ENCODE results near the gene RYR2. TPM values are rescaled to one million over a fixed set of nuclear protein-coding genes. Genes with fewer than 3 reads are reported as not detected.

RYR2 gene
- total RNA-seq, 2 experiments from 2014 or later = not detected

DNA sequence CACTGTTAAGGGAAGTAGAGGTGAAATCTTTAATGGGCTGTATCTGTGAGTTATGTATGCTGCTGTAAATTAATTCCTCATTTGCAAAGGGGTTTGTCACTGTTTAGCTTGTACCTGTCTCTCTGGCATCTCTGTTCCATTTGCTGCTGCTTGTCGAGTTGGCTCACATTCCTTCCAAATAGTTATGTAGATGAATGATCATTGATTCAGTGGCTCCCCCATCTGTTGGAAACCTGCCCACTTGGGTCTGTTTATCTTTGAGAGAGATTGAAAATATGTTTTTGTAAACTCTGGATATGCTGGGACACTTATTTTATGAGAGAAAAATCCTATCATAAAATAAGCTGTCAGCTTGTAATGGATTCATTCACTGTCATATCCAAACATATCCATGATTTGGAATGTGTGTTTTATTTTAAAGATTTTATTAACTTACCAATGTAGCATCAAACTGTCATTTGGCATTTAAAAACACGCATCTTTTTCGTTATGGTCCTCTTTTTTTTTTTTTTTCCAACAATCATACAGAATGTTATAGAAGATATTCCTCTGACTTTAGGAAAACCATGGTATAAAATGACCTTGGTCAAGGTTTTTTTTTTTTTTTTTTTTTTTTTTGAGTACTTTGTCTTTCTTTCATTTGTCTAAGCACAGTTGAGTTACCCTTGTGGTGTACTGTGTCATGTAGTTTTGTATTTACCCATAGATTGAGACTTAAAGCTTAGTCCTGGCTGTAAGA lies 3.5 kb downstream of the RYR2 start:
- no peak for TF ChIP-seq EZH2phosphoT487 (IDR thresholded peaks at IDR 0.05; ENCODE audit: borderline replicate concordance, low read depth, low read length)
- TF ChIP-seq, protein P1, sequence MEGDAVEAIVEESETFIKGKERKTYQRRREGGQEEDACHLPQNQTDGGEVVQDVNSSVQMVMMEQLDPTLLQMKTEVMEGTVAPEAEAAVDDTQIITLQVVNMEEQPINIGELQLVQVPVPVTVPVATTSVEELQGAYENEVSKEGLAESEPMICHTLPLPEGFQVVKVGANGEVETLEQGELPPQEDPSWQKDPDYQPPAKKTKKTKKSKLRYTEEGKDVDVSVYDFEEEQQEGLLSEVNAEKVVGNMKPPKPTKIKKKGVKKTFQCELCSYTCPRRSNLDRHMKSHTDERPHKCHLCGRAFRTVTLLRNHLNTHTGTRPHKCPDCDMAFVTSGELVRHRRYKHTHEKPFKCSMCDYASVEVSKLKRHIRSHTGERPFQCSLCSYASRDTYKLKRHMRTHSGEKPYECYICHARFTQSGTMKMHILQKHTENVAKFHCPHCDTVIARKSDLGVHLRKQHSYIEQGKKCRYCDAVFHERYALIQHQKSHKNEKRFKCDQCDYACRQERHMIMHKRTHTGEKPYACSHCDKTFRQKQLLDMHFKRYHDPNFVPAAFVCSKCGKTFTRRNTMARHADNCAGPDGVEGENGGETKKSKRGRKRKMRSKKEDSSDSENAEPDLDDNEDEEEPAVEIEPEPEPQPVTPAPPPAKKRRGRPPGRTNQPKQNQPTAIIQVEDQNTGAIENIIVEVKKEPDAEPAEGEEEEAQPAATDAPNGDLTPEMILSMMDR (conservative IDR thresholded peaks at IDR 0.05; ENCODE audit: low read length) = peak; percentile 24; the same call in 1 of the 2 replicates
- Histone ChIP-seq H3K9me3 (ENCODE audit: low read length) (no peaks in the 10 kb centered on the region), H2AFZ (ENCODE audit: low read length) (no peak overlapping the region), H3K79me2 (ENCODE audit: insufficient read depth, low read depth, low read length) (no peaks in the 10 kb centered on the region), H3K4me3 (ENCODE audit: low read depth, low read length, poor library complexity, severe bottlenecking) (no peak overlapping the region), H3K4me2 (ENCODE audit: low read length) (no peak overlapping the region), H3K9me2 (ENCODE audit: insufficient read depth, low read length) (no peaks in the 10 kb centered on the region), H4K20me1 (ENCODE audit: insufficient read depth, low read length) (no peaks in the 10 kb centered on the region), H3K4me1 (ENCODE audit: insufficient read depth, low read length, poor library complexity, severe bottlenecking) (no peaks in the 10 kb centered on the region), H3K27ac (ENCODE audit: low read depth, low read length, poor library complexity, severe bottlenecking) (no peak overlapping the region), H3K36me3 (ENCODE audit: insufficient read depth, low read length) (no peaks in the 10 kb centered on the region)
- BruUV-seq (replicated peaks) = no TSS peak
- CTCF ChIA-PET (ENCODE audit: unreplicated experiment) = no interaction called here
- POLR2A ChIA-PET = interaction anchor here (0.8 kb wide), 1 partner anchor 152 kb away, joined by 4 read pairs; no protein-coding TSS in a partner anchor
- no peak for DNase-seq (ENCODE audit: low spot score)
- intact Hi-C loops (cut with micrococcal nuclease; ENCODE audit: unreplicated experiment) = no loop called here

DNA sequence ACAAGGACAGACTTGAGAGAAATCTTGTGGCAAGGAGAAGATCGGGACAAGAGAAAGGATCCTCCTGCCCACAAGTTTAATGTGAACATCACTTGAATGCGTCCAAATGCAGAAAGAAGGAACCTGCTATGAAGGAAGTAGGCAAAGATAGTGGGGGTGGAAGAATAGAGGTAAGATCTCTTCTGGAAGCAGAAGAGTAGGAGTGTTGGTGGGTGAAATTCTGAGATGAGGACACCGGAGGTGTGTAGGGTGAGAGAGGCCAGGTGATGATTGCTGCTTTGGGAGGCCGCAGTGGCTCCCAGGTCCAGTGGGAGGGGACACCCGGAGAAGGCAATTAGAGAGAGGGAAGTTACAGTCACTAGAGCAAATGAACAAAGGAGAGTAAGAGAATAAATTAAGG lies 6.8 kb downstream of the RYR2 start:
- Histone ChIP-seq H3K9me3 (ENCODE audit: low read length) (no peaks in the 10 kb centered on the region), H3K4me3 (ENCODE audit: low read depth, low read length, poor library complexity, severe bottlenecking) (no peak overlapping the region), H3K9me2 (ENCODE audit: insufficient read depth, low read length) (no peaks in the 10 kb centered on the region), H2AFZ (ENCODE audit: low read length) (no peak overlapping the region), H3K27ac (ENCODE audit: low read depth, low read length, poor library complexity, severe bottlenecking) (no peak overlapping the region), H4K20me1 (ENCODE audit: insufficient read depth, low read length) (no peaks in the 10 kb centered on the region), H3K4me1 (ENCODE audit: insufficient read depth, low read length, poor library complexity, severe bottlenecking) (no peaks in the 10 kb centered on the region), H3K36me3 (ENCODE audit: insufficient read depth, low read length) (no peaks in the 10 kb centered on the region), H3K4me2 (ENCODE audit: low read length) (no peak overlapping the region), H3K79me2 (ENCODE audit: insufficient read depth, low read depth, low read length) (no peaks in the 10 kb centered on the region)
- intact Hi-C loops (cut with micrococcal nuclease; ENCODE audit: unreplicated experiment) = no loop called here
- TF ChIP-seq, protein P1 (conservative IDR thresholded peaks at IDR 0.05; ENCODE audit: low read length) = no peak
- no peak for TF ChIP-seq EZH2phosphoT487 (IDR thresholded peaks at IDR 0.05; ENCODE audit: borderline replicate concordance, low read depth, low read length)
- DNase-seq (ENCODE audit: low spot score) = no peak
- no TSS peak for BruUV-seq (replicated peaks)
- ChIA-PET POLR2A (no interaction called here), CTCF (ENCODE audit: unreplicated experiment) (no interaction called here)

DNA sequence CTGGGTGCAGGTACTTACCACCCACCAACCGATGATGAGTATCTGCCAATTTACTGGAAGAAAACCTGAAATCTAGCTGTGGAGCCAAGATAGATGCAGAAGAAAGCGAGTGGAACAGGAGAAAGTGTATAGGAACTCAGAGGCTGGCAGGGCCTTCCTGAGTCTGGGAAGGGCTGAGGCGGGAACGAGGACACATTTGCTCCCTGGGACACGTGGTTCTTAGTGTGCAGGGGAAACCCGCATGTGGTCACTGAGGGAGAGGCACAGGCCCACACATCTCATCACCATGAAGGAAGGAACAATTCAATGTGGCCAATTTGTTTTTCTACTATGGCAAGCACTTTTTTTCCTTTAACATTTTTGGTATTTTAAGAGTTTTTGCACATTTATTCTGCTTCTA lies 8.2 kb downstream of the RYR2 start:
- no peaks in the 10 kb centered on the region for H3K79me2 ChIP-seq (ENCODE audit: insufficient read depth, low read depth, low read length)
- BruUV-seq (replicated peaks) = no TSS peak
- H3K4me2 ChIP-seq (ENCODE audit: low read length) = no peak overlapping the region
- no peaks in the 10 kb centered on the region for H4K20me1 ChIP-seq (ENCODE audit: insufficient read depth, low read length)
- H3K4me1 ChIP-seq (ENCODE audit: insufficient read depth, low read length, poor library complexity, severe bottlenecking) = no peaks in the 10 kb centered on the region
- CTCF ChIA-PET (ENCODE audit: unreplicated experiment) = no interaction called here
- H3K27ac ChIP-seq (ENCODE audit: low read depth, low read length, poor library complexity, severe bottlenecking) = no peak overlapping the region
- no peak for DNase-seq (ENCODE audit: low spot score)
- H2AFZ ChIP-seq (ENCODE audit: low read length) = no peak overlapping the region
- H3K4me3 ChIP-seq (ENCODE audit: low read depth, low read length, poor library complexity, severe bottlenecking) = no peak overlapping the region
- POLR2A ChIA-PET = interaction anchor here (0.6 kb wide), 1 partner anchor 12 kb away, joined by 3 read pairs; no protein-coding TSS in a partner anchor
- H3K9me3 ChIP-seq (ENCODE audit: low read length) = no peaks in the 10 kb centered on the region
- intact Hi-C loops (cut with micrococcal nuclease; ENCODE audit: unreplicated experiment) = no loop called here
- no peaks in the 10 kb centered on the region for H3K36me3 ChIP-seq (ENCODE audit: insufficient read depth, low read length)
- TF ChIP-seq, protein P1 (conservative IDR thresholded peaks at IDR 0.05; ENCODE audit: low read length) = no peak
- TF ChIP-seq EZH2phosphoT487 (IDR thresholded peaks at IDR 0.05; ENCODE audit: borderline replicate concordance, low read depth, low read length) = no peak
- H3K9me2 ChIP-seq (ENCODE audit: insufficient read depth, low read length) = no peaks in the 10 kb centered on the region
